HG02943 (cell line): ENCODE data around the gene CHERP.
A peak's percentile ranks its signal among the peaks of the same experiment; 100 is the strongest.
"Not testable (repeated sequence)": the region's sequence is repeated elsewhere in the genome, so short reads cannot be mapped to it uniquely, and the experiment has no call there.

Source experiments
- ATAC-seq: cut with Tn5 transposase; IDR thresholded peaks from one replicate; pipeline ENCODE4 v1.9.1; 2021; ENCODE audit warnings: mild to moderate bottlenecking, low read depth, moderate library complexity; ENCODE audit not compliant: unreplicated experiment

Gene CHERP

GRCh38 chr19:16579381-16579780 lies 37.1 kb upstream of the CHERP start:
- ATAC-seq = no peak

- ATAC-seq = no peak
Observed at GRCh38 chr19:16577531-16577985, 35.3 kb upstream of the CHERP start.

- ATAC-seq = no peak
Observed at GRCh38 chr19:16576690-16577530, 34.7 kb upstream of the CHERP start.

GRCh38 chr19:16575861-16576689 lies 33.8 kb upstream of the CHERP start:
- ATAC-seq = no peak

GRCh38 chr19:16575282-16575681 lies 33.0 kb upstream of the CHERP start:
- ATAC-seq = no peak

- no peak for ATAC-seq
Observed at GRCh38 chr19:16573925-16574324, 31.7 kb upstream of the CHERP start.

- no peak for ATAC-seq
Observed at GRCh38 chr19:16573296-16573695, 31.1 kb upstream of the CHERP start.

- ATAC-seq = peak; percentile 80
Observed at GRCh38 chr19:16572332-16573211, 30.3 kb upstream of the CHERP start, which contains the start of gene SLC35E1. SLC35E1 (minus strand) TSS chr19:16572415; CDS start chr19:16572364, 51 bp downstream.

- peak; percentile 29 for ATAC-seq
Observed at GRCh38 chr19:16571822-16572331, 29.6 kb upstream of the CHERP start.

GRCh38 chr19:16571283-16571682 lies 29.0 kb upstream of the CHERP start:
- ATAC-seq = no peak

- ATAC-seq = no peak
Observed at GRCh38 chr19:16569609-16570320, 27.5 kb upstream of the CHERP start.

GRCh38 chr19:16566702-16567101 lies 24.5 kb upstream of the CHERP start:
- no peak for ATAC-seq

GRCh38 chr19:16566161-16566560 lies 23.9 kb upstream of the CHERP start:
- no peak for ATAC-seq

- no peak for ATAC-seq
Observed at GRCh38 chr19:16564842-16565241, 22.6 kb upstream of the CHERP start.

GRCh38 chr19:16562608-16563025 lies 20.4 kb upstream of the CHERP start:
- no peak for ATAC-seq

GRCh38 chr19:16561382-16561781 lies 19.1 kb upstream of the CHERP start:
- ATAC-seq = no peak

GRCh38 chr19:16559780-16560276 lies 17.6 kb upstream of the CHERP start:
- ATAC-seq = no peak

GRCh38 chr19:16554776-16555175 lies 12.5 kb upstream of the CHERP start:
- ATAC-seq = no peak

- not testable (repeated sequence) for ATAC-seq
Observed at GRCh38 chr19:16551902-16552301, 9.7 kb upstream of the CHERP start.
